ENCODE results near the gene GPR62. TPM values are rescaled to one million over a fixed set of nuclear protein-coding genes. Genes with fewer than 3 reads are reported as not detected.

Gene GPR62
- total and polyA plus RNA-seq, 9 of the 15 experiments (the other 6 are each of a cell fraction or from before 2014, with no cell fraction given) = not detected

GRCh38 chr3:51944451-51945021 lies 10.6 kb upstream of the GPR62 start (continued):
- TF ChIP-seq ZNF318 (IDR thresholded peaks at IDR 0.05; ENCODE audit: borderline replicate concordance in 1 of 2, low read depth in 1 of 2) = no peak
- no peak for TF ChIP-seq RBM17 (IDR thresholded peaks at IDR 0.05; ENCODE audit: borderline replicate concordance, low read depth, low read length)
- no peak for TF ChIP-seq RNF2 (IDR thresholded peaks at IDR 0.05)
- TF ChIP-seq KDM4B (IDR thresholded peaks at IDR 0.05; ENCODE audit: borderline replicate concordance in 2 of 2, low read depth in 1 of 2) = no peak
- TF ChIP-seq EWSR1 (IDR thresholded peaks at IDR 0.05; ENCODE audit: borderline replicate concordance, low read depth, partially characterized antibody) = no peak
- no peak for TF ChIP-seq ZNF518B (CRISPR knock-in tag; IDR thresholded peaks at IDR 0.05)

All from K562 (cell line).